ENCODE measurements around the gene SPEN. TPM values are rescaled to one million over a fixed set of nuclear protein-coding genes. Genes with fewer than 3 reads are reported as not detected.

SPEN gene
- total and polyA plus RNA-seq, 2 of the 4 experiments (the other 2 are of a cell fraction): 7.6 to 15.8 TPM

GRCh38 chr1:15953294-15953771, 105.8 kb downstream of the SPEN start:
- Histone ChIP-seq H2BK15ac (ENCODE audit: low read depth, low read length) (peak overlapping the region; percentile 95; the same call in 2 of the 3 replicates), H3K27me3 (ENCODE audit: control insufficient read depth, insufficient read depth, low read length) (no peaks in the 10 kb centered on the region), H4K91ac (ENCODE audit: insufficient read depth, low read depth, low read length) (peak overlapping the region; percentile 95), H3K9me3 (ENCODE audit: control insufficient read depth, insufficient read depth, low read length) (no peaks in the 10 kb centered on the region), H3K4ac (ENCODE audit: low read depth, low read length) (peak overlapping the region; percentile 97), H4K20me1 (ENCODE audit: insufficient read depth, low read length) (peaks cover 13% of the 10 kb centered on the region), H3K9ac (ENCODE audit: low read depth, low read length) (peak overlapping the region; percentile 4; the same call in 1 of the 2 replicates), H4K5ac (ENCODE audit: low read depth, low read length) (peak overlapping the region; percentile 80), H3K23ac (ENCODE audit: low read depth, low read length) (peak overlapping the region; percentile 88), H2AK9ac (replicated peaks; ENCODE audit: low read depth, low read length, poor library complexity) (peak overlapping the region; percentile 76), H3K18ac (ENCODE audit: low read depth, low read length) (peak overlapping the region; percentile 76), H2AK5ac (ENCODE audit: low read depth, low read length) (peak overlapping the region; percentile 97), H3K36me3 (ENCODE audit: control insufficient read depth, insufficient read depth, low read length) (peaks cover 5% of the 10 kb centered on the region), H2AFZ (replicated peaks; ENCODE audit: low read length, poor library complexity) (peak overlapping the region; percentile 44), H3K4me1 (ENCODE audit: control insufficient read depth, insufficient read depth, low read length) (peaks cover 55% of the 10 kb centered on the region), H2BK5ac (ENCODE audit: low read depth, low read length, poor library complexity, severe bottlenecking) (peak overlapping the region; percentile 95), H2BK20ac (ENCODE audit: low read depth, low read length) (peak overlapping the region; percentile 89), H3K4me2 (ENCODE audit: low read depth, low read length) (no peak overlapping the region), H3K9me1 (ENCODE audit: insufficient read depth, low read length) (peaks cover 50% of the 10 kb centered on the region), H4K8ac (ENCODE audit: low read depth in 2 of 2, low read length in 2 of 2) (peak overlapping the region; percentile 28 to 91), H3K79me1 (ENCODE audit: low read depth in 1 of 2, low read length in 2 of 2) (peaks cover 52 to 78% of the 10 kb centered on the region in 2 experiments), H3K14ac (replicated peaks; ENCODE audit: low read depth, low read length) (peak overlapping the region; percentile 95), H3K27ac (ENCODE audit: insufficient read depth, low read length) (peak overlapping the region; percentile 91), H2BK120ac (ENCODE audit: low read depth, low read length) (peak overlapping the region; percentile 98), H3K4me3 (ENCODE audit: insufficient read depth, low read depth, low read length) (no peak overlapping the region), H3K56ac (ENCODE audit: extremely low read depth, insufficient read depth, low read length) (peak overlapping the region; percentile 51)
- WGBS, 2 experiments (ENCODE audit: extremely low coverage in 2 of 2, insufficient read length in 1 of 2): 72% methylated on average over 5 of the region's 11 CpGs; no CpG with 5 or more reads in 1 of the 2 experiments
- ChIA-PET POLR2A (ENCODE audit: unreplicated experiment) (no interaction called here), CTCF (no interaction called here)
- DNase-seq: peak; percentile 35
- TF ChIP-seq MAFK (IDR thresholded peaks at IDR 0.05; ENCODE audit: low read depth, low read length): no peak
- dilution Hi-C loops (cut with HindIII; ENCODE audit: low sequenced_read_pairs, unreplicated experiment) (no loop called here), in situ Hi-C loops (cut with MboI; ENCODE audit: low sequenced_read_pairs) (no loop called here), intact Hi-C loops (cut with micrococcal nuclease) (no loop called here)
- BruUV-seq (replicated peaks): no TSS peak
- no peak for ATAC-seq (ENCODE audit: low read depth)
